ENCODE data around the gene PDCD6IP.

PDCD6IP gene

DNA sequence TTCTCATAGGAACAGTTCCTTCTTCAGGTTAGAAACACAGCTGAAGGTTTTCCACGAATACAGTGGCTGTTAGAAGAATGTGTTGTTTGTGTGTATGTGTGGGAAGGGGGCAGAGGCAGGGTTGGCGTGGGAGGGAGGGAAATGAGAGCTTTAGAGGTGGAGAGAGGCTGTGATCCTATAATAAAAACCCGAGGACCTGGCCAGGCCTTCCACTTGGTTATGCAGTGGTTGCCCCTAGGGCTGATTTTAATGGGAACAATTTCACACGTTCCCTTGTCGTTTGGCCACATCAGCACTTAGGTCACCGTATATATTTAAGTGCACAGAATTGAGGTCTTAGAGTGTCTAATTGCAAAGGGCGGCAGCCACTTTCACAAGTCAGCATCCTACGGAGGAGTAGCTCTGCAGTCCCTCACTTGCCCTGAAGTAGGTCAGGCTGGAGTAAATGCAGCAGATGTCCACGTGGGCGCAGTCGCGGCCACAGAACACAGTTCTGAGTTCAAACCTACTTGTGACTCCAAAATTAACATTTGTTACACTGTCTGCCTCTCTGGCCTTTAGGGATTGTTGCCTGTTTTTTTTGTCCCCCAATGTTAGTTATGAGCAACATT lies 85.6 kb downstream of the PDCD6IP start (continued):
- TF ChIP-seq, protein P1, sequence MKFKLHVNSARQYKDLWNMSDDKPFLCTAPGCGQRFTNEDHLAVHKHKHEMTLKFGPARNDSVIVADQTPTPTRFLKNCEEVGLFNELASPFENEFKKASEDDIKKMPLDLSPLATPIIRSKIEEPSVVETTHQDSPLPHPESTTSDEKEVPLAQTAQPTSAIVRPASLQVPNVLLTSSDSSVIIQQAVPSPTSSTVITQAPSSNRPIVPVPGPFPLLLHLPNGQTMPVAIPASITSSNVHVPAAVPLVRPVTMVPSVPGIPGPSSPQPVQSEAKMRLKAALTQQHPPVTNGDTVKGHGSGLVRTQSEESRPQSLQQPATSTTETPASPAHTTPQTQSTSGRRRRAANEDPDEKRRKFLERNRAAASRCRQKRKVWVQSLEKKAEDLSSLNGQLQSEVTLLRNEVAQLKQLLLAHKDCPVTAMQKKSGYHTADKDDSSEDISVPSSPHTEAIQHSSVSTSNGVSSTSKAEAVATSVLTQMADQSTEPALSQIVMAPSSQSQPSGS (tag by site-specific recombination; IDR thresholded peaks at IDR 0.05; ENCODE audit: low read depth), result no peak
- TF ChIP-seq SP3 (tag by site-specific recombination; IDR thresholded peaks at IDR 0.05) (no peak), KLF7 (tag by site-specific recombination; IDR thresholded peaks at IDR 0.05; ENCODE audit: borderline replicate concordance) (no peak), ZBTB48 (tag by site-specific recombination; IDR thresholded peaks at IDR 0.05) (peak; percentile 48; the same call in 1 of the 2 replicates), ZNF16 (tag by site-specific recombination; IDR thresholded peaks at IDR 0.05; ENCODE audit: low read depth) (no peak), ZNF555 (tag by site-specific recombination; conservative IDR thresholded peaks at IDR 0.05) (no peak), ZNF19 (tag by site-specific recombination; IDR thresholded peaks at IDR 0.05; ENCODE audit: low read depth) (no peak), ZNF133 (tag by site-specific recombination; IDR thresholded peaks at IDR 0.05) (no peak), GFI1B (tag by site-specific recombination; IDR thresholded peaks at IDR 0.05) (no peak), ZNF146 (tag by site-specific recombination; IDR thresholded peaks at IDR 0.05) (no peak)

GRCh38 chr3:33884701-33885100 lies 86.3 kb downstream of the PDCD6IP start:
- no peak overlapping the region for H3K4me3 ChIP-seq (ENCODE audit: low read depth, low read length)
- no peaks in the 10 kb centered on the region for H3K4me1 ChIP-seq (ENCODE audit: control insufficient read depth, insufficient read depth, low read length)
- H3K9me3 ChIP-seq (ENCODE audit: control insufficient read depth, insufficient read depth, low read depth, low read length), result no peaks in the 10 kb centered on the region
- POLR2A ChIA-PET, result no interaction called here
- H3K27ac ChIP-seq (ENCODE audit: extremely low read depth, low read depth, low read length), result no peak overlapping the region
- H3K36me3 ChIP-seq (ENCODE audit: control insufficient read depth in 2 of 2, insufficient read depth in 1 of 2, low read length in 2 of 2), result no peaks in the 10 kb centered on the region
- CTCF ChIA-PET, result interaction anchor here (0.6 to 4.7 kb wide), 15 partner anchors 13 to 808 kb away, joined by 3 to 70 read pairs (median 4); no protein-coding TSS in a partner anchor
- TF ChIP-seq ZNF26 (tag by site-specific recombination; IDR thresholded peaks at IDR 0.05) (no peak), ZNF624 (tag by site-specific recombination; IDR thresholded peaks at IDR 0.05) (no peak), OVOL3 (tag by site-specific recombination; IDR thresholded peaks at IDR 0.05) (no peak), ZSCAN30 (tag by site-specific recombination; IDR thresholded peaks at IDR 0.05) (no peak), ZNF274 (IDR thresholded peaks at IDR 0.05; ENCODE audit: low read length) (no peak), ZNF274 (tag by site-specific recombination; IDR thresholded peaks at IDR 0.05; ENCODE audit: borderline replicate concordance) (no peak), ZNF510 (tag by site-specific recombination; IDR thresholded peaks at IDR 0.05; ENCODE audit: insufficient replicate concordance) (no peak), HOXC10 (CRISPR knock-in tag; IDR thresholded peaks at IDR 0.05) (no peak), ZNF558 (tag by site-specific recombination; IDR thresholded peaks at IDR 0.05) (no peak), ZNF341 (tag by site-specific recombination; IDR thresholded peaks at IDR 0.05; ENCODE audit: low read depth) (no peak), ZNF138 (tag by site-specific recombination; IDR thresholded peaks at IDR 0.05; ENCODE audit: borderline replicate concordance) (no peak)
- TF ChIP-seq, protein P2, sequence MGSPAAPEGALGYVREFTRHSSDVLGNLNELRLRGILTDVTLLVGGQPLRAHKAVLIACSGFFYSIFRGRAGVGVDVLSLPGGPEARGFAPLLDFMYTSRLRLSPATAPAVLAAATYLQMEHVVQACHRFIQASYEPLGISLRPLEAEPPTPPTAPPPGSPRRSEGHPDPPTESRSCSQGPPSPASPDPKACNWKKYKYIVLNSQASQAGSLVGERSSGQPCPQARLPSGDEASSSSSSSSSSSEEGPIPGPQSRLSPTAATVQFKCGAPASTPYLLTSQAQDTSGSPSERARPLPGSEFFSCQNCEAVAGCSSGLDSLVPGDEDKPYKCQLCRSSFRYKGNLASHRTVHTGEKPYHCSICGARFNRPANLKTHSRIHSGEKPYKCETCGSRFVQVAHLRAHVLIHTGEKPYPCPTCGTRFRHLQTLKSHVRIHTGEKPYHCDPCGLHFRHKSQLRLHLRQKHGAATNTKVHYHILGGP (tag by site-specific recombination; IDR thresholded peaks at IDR 0.05), result no peak
- TF ChIP-seq, protein P3, sequence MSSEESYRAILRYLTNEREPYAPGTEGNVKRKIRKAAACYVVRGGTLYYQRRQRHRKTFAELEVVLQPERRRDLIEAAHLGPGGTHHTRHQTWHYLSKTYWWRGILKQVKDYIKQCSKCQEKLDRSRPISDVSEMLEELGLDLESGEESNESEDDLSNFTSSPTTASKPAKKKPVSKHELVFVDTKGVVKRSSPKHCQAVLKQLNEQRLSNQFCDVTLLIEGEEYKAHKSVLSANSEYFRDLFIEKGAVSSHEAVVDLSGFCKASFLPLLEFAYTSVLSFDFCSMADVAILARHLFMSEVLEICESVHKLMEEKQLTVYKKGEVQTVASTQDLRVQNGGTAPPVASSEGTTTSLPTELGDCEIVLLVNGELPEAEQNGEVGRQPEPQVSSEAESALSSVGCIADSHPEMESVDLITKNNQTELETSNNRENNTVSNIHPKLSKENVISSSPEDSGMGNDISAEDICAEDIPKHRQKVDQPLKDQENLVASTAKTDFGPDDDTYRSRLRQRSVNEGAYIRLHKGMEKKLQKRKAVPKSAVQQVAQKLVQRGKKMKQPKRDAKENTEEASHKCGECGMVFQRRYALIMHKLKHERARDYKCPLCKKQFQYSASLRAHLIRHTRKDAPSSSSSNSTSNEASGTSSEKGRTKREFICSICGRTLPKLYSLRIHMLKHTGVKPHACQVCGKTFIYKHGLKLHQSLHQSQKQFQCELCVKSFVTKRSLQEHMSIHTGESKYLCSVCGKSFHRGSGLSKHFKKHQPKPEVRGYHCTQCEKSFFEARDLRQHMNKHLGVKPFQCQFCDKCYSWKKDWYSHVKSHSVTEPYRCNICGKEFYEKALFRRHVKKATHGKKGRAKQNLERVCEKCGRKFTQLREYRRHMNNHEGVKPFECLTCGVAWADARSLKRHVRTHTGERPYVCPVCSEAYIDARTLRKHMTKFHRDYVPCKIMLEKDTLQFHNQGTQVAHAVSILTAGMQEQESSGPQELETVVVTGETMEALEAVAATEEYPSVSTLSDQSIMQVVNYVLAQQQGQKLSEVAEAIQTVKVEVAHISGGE (tag by site-specific recombination; conservative IDR thresholded peaks at IDR 0.05; ENCODE audit: low read depth), result no peak
- TF ChIP-seq, protein P4, sequence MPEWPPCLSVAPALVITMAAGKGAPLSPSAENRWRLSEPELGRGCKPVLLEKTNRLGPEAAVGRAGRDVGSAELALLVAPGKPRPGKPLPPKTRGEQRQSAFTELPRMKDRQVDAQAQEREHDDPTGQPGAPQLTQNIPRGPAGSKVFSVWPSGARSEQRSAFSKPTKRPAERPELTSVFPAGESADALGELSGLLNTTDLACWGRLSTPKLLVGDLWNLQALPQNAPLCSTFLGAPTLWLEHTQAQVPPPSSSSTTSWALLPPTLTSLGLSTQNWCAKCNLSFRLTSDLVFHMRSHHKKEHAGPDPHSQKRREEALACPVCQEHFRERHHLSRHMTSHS (tag by site-specific recombination; IDR thresholded peaks at IDR 0.05), result no peak
- TF ChIP-seq, protein P5, sequence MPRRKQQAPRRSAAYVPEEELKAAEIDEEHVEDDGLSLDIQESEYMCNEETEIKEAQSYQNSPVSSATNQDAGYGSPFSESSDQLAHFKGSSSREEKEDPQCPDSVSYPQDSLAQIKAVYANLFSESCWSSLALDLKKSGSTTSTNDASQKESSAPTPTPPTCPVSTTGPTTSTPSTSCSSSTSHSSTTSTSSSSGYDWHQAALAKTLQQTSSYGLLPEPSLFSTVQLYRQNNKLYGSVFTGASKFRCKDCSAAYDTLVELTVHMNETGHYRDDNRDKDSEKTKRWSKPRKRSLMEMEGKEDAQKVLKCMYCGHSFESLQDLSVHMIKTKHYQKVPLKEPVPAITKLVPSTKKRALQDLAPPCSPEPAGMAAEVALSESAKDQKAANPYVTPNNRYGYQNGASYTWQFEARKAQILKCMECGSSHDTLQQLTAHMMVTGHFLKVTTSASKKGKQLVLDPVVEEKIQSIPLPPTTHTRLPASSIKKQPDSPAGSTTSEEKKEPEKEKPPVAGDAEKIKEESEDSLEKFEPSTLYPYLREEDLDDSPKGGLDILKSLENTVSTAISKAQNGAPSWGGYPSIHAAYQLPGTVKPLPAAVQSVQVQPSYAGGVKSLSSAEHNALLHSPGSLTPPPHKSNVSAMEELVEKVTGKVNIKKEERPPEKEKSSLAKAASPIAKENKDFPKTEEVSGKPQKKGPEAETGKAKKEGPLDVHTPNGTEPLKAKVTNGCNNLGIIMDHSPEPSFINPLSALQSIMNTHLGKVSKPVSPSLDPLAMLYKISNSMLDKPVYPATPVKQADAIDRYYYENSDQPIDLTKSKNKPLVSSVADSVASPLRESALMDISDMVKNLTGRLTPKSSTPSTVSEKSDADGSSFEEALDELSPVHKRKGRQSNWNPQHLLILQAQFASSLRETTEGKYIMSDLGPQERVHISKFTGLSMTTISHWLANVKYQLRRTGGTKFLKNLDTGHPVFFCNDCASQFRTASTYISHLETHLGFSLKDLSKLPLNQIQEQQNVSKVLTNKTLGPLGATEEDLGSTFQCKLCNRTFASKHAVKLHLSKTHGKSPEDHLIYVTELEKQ (tag by site-specific recombination; IDR thresholded peaks at IDR 0.05; ENCODE audit: borderline replicate concordance), result no peak
